ENCODE data around the gene PCDHB1.

The PCDHB1 gene

GRCh38 chr5:141050622-141051520, at the start of gene PCDHB1:
TSS of gene PCDHB1 (plus strand) at chr5:141051374. CDS start at chr5:141051471, 97 bp downstream.
- peaks cover 2% of the 10 kb centered on the region for H3K27me3 ChIP-seq (ENCODE audit: insufficient read depth, low read length)

DNA sequence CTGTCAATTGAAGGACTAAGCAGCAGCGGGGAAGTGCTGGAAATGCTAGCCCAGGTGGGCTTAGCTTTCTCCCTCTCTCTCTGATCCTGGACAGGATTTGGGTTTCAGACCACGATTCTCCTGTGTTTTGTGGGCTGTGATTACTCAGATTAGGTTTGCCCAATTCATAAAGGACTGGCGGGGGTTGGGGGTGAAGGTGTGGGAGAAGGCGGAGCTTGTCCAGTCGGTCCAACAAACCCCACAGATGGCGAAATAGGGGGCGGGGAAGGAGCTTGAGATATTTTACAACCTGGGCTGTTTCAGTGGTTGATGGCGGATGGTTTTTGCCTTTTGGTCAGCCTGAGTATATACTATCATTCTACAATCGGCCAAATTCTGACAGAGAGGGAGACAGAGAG, 49.7 kb upstream of the PCDHB1 start:
- Histone ChIP-seq H3K36me3 (ENCODE audit: insufficient read depth, low read length) (no peaks in the 10 kb centered on the region), H2AFZ (ENCODE audit: low read depth, low read length) (peak overlapping the region; percentile 82), H3K27me3 (ENCODE audit: insufficient read depth, low read length) (no peaks in the 10 kb centered on the region), H3K9me3 (ENCODE audit: low read length) (no peaks in the 10 kb centered on the region), H3K4me3 (ENCODE audit: low read length) (peak overlapping the region; percentile 63), H3K4me1 (ENCODE audit: insufficient read depth, low read length) (peaks cover 25% of the 10 kb centered on the region)

More at GRCh38 chr5:141050622-141051520, at the start of gene PCDHB1:
- H3K9me3 ChIP-seq (ENCODE audit: low read length): no peaks in the 10 kb centered on the region
- H2AFZ ChIP-seq (ENCODE audit: low read depth, low read length): peak within 1 kb of the TSS; percentile 96
- H3K36me3 ChIP-seq (ENCODE audit: insufficient read depth, low read length): no peaks in the 10 kb centered on the region
- peaks cover 9% of the 10 kb centered on the region for H3K4me1 ChIP-seq (ENCODE audit: insufficient read depth, low read length)
- peak within 1 kb of the TSS; percentile 72 for H3K4me3 ChIP-seq (ENCODE audit: low read length)

GRCh38 chr5:141001844-141002604, 49.1 kb upstream of the PCDHB1 start:
- H3K36me3 ChIP-seq (ENCODE audit: insufficient read depth, low read length): no peaks in the 10 kb centered on the region
- H3K4me1 ChIP-seq (ENCODE audit: insufficient read depth, low read length): peaks cover 25% of the 10 kb centered on the region
- no peaks in the 10 kb centered on the region for H3K27me3 ChIP-seq (ENCODE audit: insufficient read depth, low read length)
- peak overlapping the region; percentile 82 for H2AFZ ChIP-seq (ENCODE audit: low read depth, low read length)
- peak overlapping the region; percentile 63 for H3K4me3 ChIP-seq (ENCODE audit: low read length)
- H3K9me3 ChIP-seq (ENCODE audit: low read length): no peaks in the 10 kb centered on the region

GRCh38 chr5:141002605-141002965, 48.6 kb upstream of the PCDHB1 start:
- Histone ChIP-seq H2AFZ (ENCODE audit: low read depth, low read length) (no peak overlapping the region), H3K4me1 (ENCODE audit: insufficient read depth, low read length) (peaks cover 25% of the 10 kb centered on the region), H3K9me3 (ENCODE audit: low read length) (no peaks in the 10 kb centered on the region), H3K36me3 (ENCODE audit: insufficient read depth, low read length) (peaks cover 1% of the 10 kb centered on the region), H3K4me3 (ENCODE audit: low read length) (peak overlapping the region; percentile 63), H3K27me3 (ENCODE audit: insufficient read depth, low read length) (no peaks in the 10 kb centered on the region)

DNA sequence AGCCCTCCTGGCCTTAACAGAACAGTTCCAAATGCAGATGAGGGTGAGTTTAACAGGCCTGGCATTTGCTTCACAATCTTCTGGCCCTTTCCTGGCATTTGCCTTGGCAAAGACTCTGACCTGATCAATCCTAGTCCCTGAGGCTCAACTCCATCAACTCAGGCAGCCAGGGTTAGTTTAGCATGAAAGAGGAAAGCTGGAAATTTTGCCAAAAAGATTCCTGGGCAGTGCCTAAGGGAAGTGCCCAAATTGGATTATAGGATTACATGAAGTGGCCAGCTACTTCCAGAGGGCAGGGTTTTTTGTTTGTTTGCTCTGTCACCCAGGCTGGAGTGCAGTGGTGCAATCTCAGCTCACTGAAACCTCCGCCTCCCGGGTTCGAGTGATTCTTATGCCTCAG, 48.1 kb upstream of the PCDHB1 start:
- Histone ChIP-seq H2AFZ (ENCODE audit: low read depth, low read length) (no peak overlapping the region), H3K36me3 (ENCODE audit: insufficient read depth, low read length) (peaks cover 3% of the 10 kb centered on the region), H3K9me3 (ENCODE audit: low read length) (no peaks in the 10 kb centered on the region), H3K4me3 (ENCODE audit: low read length) (no peak overlapping the region), H3K4me1 (ENCODE audit: insufficient read depth, low read length) (peaks cover 25% of the 10 kb centered on the region), H3K27me3 (ENCODE audit: insufficient read depth, low read length) (no peaks in the 10 kb centered on the region)

- peaks cover 23% of the 10 kb centered on the region for H3K4me1 ChIP-seq (ENCODE audit: insufficient read depth, low read length)
- H3K27me3 ChIP-seq (ENCODE audit: insufficient read depth, low read length): no peaks in the 10 kb centered on the region
- H2AFZ ChIP-seq (ENCODE audit: low read depth, low read length): no peak overlapping the region
- peaks cover 3% of the 10 kb centered on the region for H3K36me3 ChIP-seq (ENCODE audit: insufficient read depth, low read length)
- H3K9me3 ChIP-seq (ENCODE audit: low read length): no peaks in the 10 kb centered on the region
- H3K4me3 ChIP-seq (ENCODE audit: low read length): no peak overlapping the region
Observed at GRCh38 chr5:141003791-141004611, 47.2 kb upstream of the PCDHB1 start.

- Histone ChIP-seq H3K4me3 (ENCODE audit: low read length) (no peak overlapping the region), H3K27me3 (ENCODE audit: insufficient read depth, low read length) (no peaks in the 10 kb centered on the region), H2AFZ (ENCODE audit: low read depth, low read length) (no peak overlapping the region), H3K4me1 (ENCODE audit: insufficient read depth, low read length) (no peaks in the 10 kb centered on the region), H3K9me3 (ENCODE audit: low read length) (no peaks in the 10 kb centered on the region), H3K36me3 (ENCODE audit: insufficient read depth, low read length) (peaks cover 20% of the 10 kb centered on the region)
Observed at GRCh38 chr5:141007791-141008190, 43.4 kb upstream of the PCDHB1 start.

- no peaks in the 10 kb centered on the region for H3K27me3 ChIP-seq (ENCODE audit: insufficient read depth, low read length)
- H3K4me3 ChIP-seq (ENCODE audit: low read length): no peak overlapping the region
- H2AFZ ChIP-seq (ENCODE audit: low read depth, low read length): no peak overlapping the region
- H3K9me3 ChIP-seq (ENCODE audit: low read length): no peaks in the 10 kb centered on the region
- H3K36me3 ChIP-seq (ENCODE audit: insufficient read depth, low read length): peaks cover 20% of the 10 kb centered on the region
- H3K4me1 ChIP-seq (ENCODE audit: insufficient read depth, low read length): no peaks in the 10 kb centered on the region
Observed at GRCh38 chr5:141010047-141010793, 41.0 kb upstream of the PCDHB1 start.

- H3K9me3 ChIP-seq (ENCODE audit: low read length): no peaks in the 10 kb centered on the region
- no peaks in the 10 kb centered on the region for H3K4me1 ChIP-seq (ENCODE audit: insufficient read depth, low read length)
- H2AFZ ChIP-seq (ENCODE audit: low read depth, low read length): no peak overlapping the region
- H3K36me3 ChIP-seq (ENCODE audit: insufficient read depth, low read length): no peaks in the 10 kb centered on the region
- no peak overlapping the region for H3K4me3 ChIP-seq (ENCODE audit: low read length)
- no peaks in the 10 kb centered on the region for H3K27me3 ChIP-seq (ENCODE audit: insufficient read depth, low read length)
Observed at GRCh38 chr5:141017943-141018342, 33.2 kb upstream of the PCDHB1 start.

GRCh38 chr5:141022384-141022783, 28.8 kb upstream of the PCDHB1 start:
- H2AFZ ChIP-seq (ENCODE audit: low read depth, low read length): no peak overlapping the region
- H3K36me3 ChIP-seq (ENCODE audit: insufficient read depth, low read length): no peaks in the 10 kb centered on the region
- no peak overlapping the region for H3K4me3 ChIP-seq (ENCODE audit: low read length)
- H3K27me3 ChIP-seq (ENCODE audit: insufficient read depth, low read length): no peaks in the 10 kb centered on the region
- no peaks in the 10 kb centered on the region for H3K9me3 ChIP-seq (ENCODE audit: low read length)
- H3K4me1 ChIP-seq (ENCODE audit: insufficient read depth, low read length): no peaks in the 10 kb centered on the region

- no peak overlapping the region for H3K4me3 ChIP-seq (ENCODE audit: low read length)
- H2AFZ ChIP-seq (ENCODE audit: low read depth, low read length): no peak overlapping the region
- no peaks in the 10 kb centered on the region for H3K4me1 ChIP-seq (ENCODE audit: insufficient read depth, low read length)
- no peaks in the 10 kb centered on the region for H3K36me3 ChIP-seq (ENCODE audit: insufficient read depth, low read length)
- H3K9me3 ChIP-seq (ENCODE audit: low read length): no peaks in the 10 kb centered on the region
- no peaks in the 10 kb centered on the region for H3K27me3 ChIP-seq (ENCODE audit: insufficient read depth, low read length)
Observed at GRCh38 chr5:141031006-141031405, 20.2 kb upstream of the PCDHB1 start.

- Histone ChIP-seq H2AFZ (ENCODE audit: low read depth, low read length) (no peak overlapping the region), H3K27me3 (ENCODE audit: insufficient read depth, low read length) (no peaks in the 10 kb centered on the region), H3K9me3 (ENCODE audit: low read length) (no peaks in the 10 kb centered on the region), H3K4me3 (ENCODE audit: low read length) (no peak overlapping the region), H3K36me3 (ENCODE audit: insufficient read depth, low read length) (no peaks in the 10 kb centered on the region), H3K4me1 (ENCODE audit: insufficient read depth, low read length) (no peaks in the 10 kb centered on the region)
Observed at GRCh38 chr5:141032626-141033025, 18.5 kb upstream of the PCDHB1 start.
